SK-N-SH treated with all-trans-retinoic acid at 6 μM for 48 hours (cell line): Measurements from ENCODE around the gene FLNC.

Source experiments
- ATAC-seq: fragments of 200-7000 bp; cut with Tn5 transposase; 3 replicates; pipeline ENCODE4 v1.9.1; 2020; ENCODE audit warnings: mild to moderate bottlenecking, moderate library complexity
- ARNTL ChIP-seq: fragments of 450-650 bp; formaldehyde crosslinking; IDR thresholded peaks from 2 replicates; pipeline ENCODE4 v1.5.0; 2020; ENCODE audit warnings: low read depth, mild to moderate bottlenecking, moderate library complexity, borderline replicate concordance
- BACH2 ChIP-seq: fragments of 250-450 bp; sonication (Bioruptor Pico); IDR thresholded peaks from 2 replicates; pipeline ENCODE4 v1.9.0; 2021; ENCODE audit warnings: mild to moderate bottlenecking, borderline replicate concordance
- CSDC2 ChIP-seq: fragments of 250-450 bp; sonication (Bioruptor Pico); IDR thresholded peaks from 2 replicates; pipeline ENCODE4 v1.5.0; 2020; ENCODE audit warnings: mild to moderate bottlenecking, moderate library complexity
- CSRNP3 ChIP-seq: fragments of 250-450 bp; sonication (Bioruptor Pico); IDR thresholded peaks from 2 replicates; pipeline ENCODE4 v1.5.1; 2021; ENCODE audit warnings: mild to moderate bottlenecking, moderate library complexity
- ESRRG ChIP-seq: fragments of 250-450 bp; sonication (Bioruptor Pico); IDR thresholded peaks from 2 replicates; pipeline ENCODE4 v1.6.1; 2021; ENCODE audit warnings: mild to moderate bottlenecking
- GLIS3 ChIP-seq: fragments of 250-450 bp; sonication (Bioruptor Pico); IDR thresholded peaks from 2 replicates; pipeline ENCODE4 v1.5.0; 2020; ENCODE audit warnings: mild to moderate bottlenecking, moderate library complexity
- ISL1 ChIP-seq: fragments of 250-450 bp; sonication (Bioruptor Pico); IDR thresholded peaks from 2 replicates; pipeline ENCODE4 v2.1.2; 2022; ENCODE audit warnings: mild to moderate bottlenecking, moderate library complexity
- OSR1 ChIP-seq: fragments of 250-450 bp; sonication (Bioruptor Pico); IDR thresholded peaks from 2 replicates; pipeline ENCODE4 v1.8.0; 2022; ENCODE audit warnings: moderate library complexity, mild to moderate bottlenecking, inconsistent platforms
- PATZ1 ChIP-seq: fragments of 250-450 bp; sonication (Bioruptor Pico); IDR thresholded peaks from 2 replicates; pipeline ENCODE4 v1.8.0; 2020; ENCODE audit warnings: mild to moderate bottlenecking, moderate library complexity, borderline replicate concordance
- POU6F1 ChIP-seq: fragments of 250-450 bp; sonication (Bioruptor Pico); IDR thresholded peaks from 2 replicates; pipeline ENCODE4 v1.8.0; 2021; ENCODE audit warnings: low read depth, mild to moderate bottlenecking, moderate library complexity, borderline replicate concordance
- PPARA ChIP-seq: fragments of 250-450 bp; sonication (Bioruptor Pico); IDR thresholded peaks from 2 replicates; pipeline ENCODE4 v1.5.0; 2020; ENCODE audit warnings: mild to moderate bottlenecking, borderline replicate concordance
- RARB ChIP-seq: fragments of 250-450 bp; sonication (Bioruptor Pico); IDR thresholded peaks from 2 replicates; pipeline ENCODE4 v1.8.0; 2021; ENCODE audit warnings: mild to moderate bottlenecking, moderate library complexity
- SNAI2 ChIP-seq: fragments of 250-450 bp; sonication (Bioruptor Pico); IDR thresholded peaks from 2 replicates; pipeline ENCODE4 v1.5.0; 2020; ENCODE audit warnings: mild to moderate bottlenecking, moderate library complexity
- TCF4 ChIP-seq: fragments of 250-450 bp; sonication (Bioruptor Pico); IDR thresholded peaks from 2 replicates; pipeline ENCODE4 v1.8.0; 2021; ENCODE audit warnings: mild to moderate bottlenecking, moderate library complexity, borderline replicate concordance
- TOX ChIP-seq: fragments of 250-450 bp; sonication (Bioruptor Pico); IDR thresholded peaks from 2 replicates; pipeline ENCODE4 v1.8.0; 2021; ENCODE audit warnings: mild to moderate bottlenecking, moderate library complexity, borderline replicate concordance
- ZC3H10 ChIP-seq: fragments of 250-450 bp; sonication (Bioruptor Pico); IDR thresholded peaks from 2 replicates; pipeline ENCODE4 v1.5.1; 2021; ENCODE audit warnings: mild to moderate bottlenecking, moderate library complexity
- ZFP30 ChIP-seq: fragments of 450-650 bp; formaldehyde crosslinking; IDR thresholded peaks from 2 replicates; pipeline ENCODE4 v1.5.0; 2022; ENCODE audit warnings: mild to moderate bottlenecking, moderate library complexity
- ZNF565 ChIP-seq: fragments of 450-650 bp; formaldehyde crosslinking; conservative IDR thresholded peaks from 2 replicates; pipeline ENCODE4 v1.5.0; 2020; ENCODE audit warnings: low read depth, mild to moderate bottlenecking, moderate library complexity
- ZNF70 ChIP-seq: fragments of 450-650 bp; formaldehyde crosslinking; IDR thresholded peaks from 2 replicates; pipeline ENCODE4 v1.5.0; 2020; ENCODE audit warnings: mild to moderate bottlenecking, moderate library complexity
- ZNF8 ChIP-seq: fragments of 450-650 bp; formaldehyde crosslinking; IDR thresholded peaks from 2 replicates; pipeline ENCODE4 v1.5.0; 2020; ENCODE audit warnings: mild to moderate bottlenecking, moderate library complexity
- TF ChIP-seq, protein P1 (sequence below): fragments of 250-450 bp; sonication (Bioruptor Pico); IDR thresholded peaks from 2 replicates; pipeline ENCODE4 v1.5.1; 2020; ENCODE audit warnings: low read depth, mild to moderate bottlenecking, moderate library complexity
- TF ChIP-seq, protein P2 (sequence below): fragments of 250-450 bp; sonication (Bioruptor Pico); IDR thresholded peaks from 2 replicates; pipeline ENCODE4 v1.5.0; 2020; ENCODE audit warnings: mild to moderate bottlenecking, moderate library complexity

FLNC gene

GRCh38 chr7:128842674-128843641, 12.8 kb downstream of the FLNC start:
- ATAC-seq: no peak
- TF ChIP-seq SNAI2 (no peak), ZNF8 (CRISPR knock-in tag) (no peak), ZFP30 (CRISPR knock-in tag) (no peak), BACH2 (no peak), RARB (no peak), ESRRG (CRISPR knock-in tag) (no peak), ARNTL (CRISPR knock-in tag) (no peak), ZNF70 (CRISPR knock-in tag) (no peak), CSDC2 (CRISPR knock-in tag) (no peak), ZC3H10 (CRISPR knock-in tag) (no peak), GLIS3 (CRISPR knock-in tag) (no peak), ISL1 (CRISPR knock-in tag) (no peak), POU6F1 (CRISPR knock-in tag) (no peak), PATZ1 (CRISPR knock-in tag) (no peak), TOX (CRISPR knock-in tag) (no peak), ZNF565 (no peak), CSRNP3 (CRISPR knock-in tag) (no peak)
- TF ChIP-seq, protein P1, sequence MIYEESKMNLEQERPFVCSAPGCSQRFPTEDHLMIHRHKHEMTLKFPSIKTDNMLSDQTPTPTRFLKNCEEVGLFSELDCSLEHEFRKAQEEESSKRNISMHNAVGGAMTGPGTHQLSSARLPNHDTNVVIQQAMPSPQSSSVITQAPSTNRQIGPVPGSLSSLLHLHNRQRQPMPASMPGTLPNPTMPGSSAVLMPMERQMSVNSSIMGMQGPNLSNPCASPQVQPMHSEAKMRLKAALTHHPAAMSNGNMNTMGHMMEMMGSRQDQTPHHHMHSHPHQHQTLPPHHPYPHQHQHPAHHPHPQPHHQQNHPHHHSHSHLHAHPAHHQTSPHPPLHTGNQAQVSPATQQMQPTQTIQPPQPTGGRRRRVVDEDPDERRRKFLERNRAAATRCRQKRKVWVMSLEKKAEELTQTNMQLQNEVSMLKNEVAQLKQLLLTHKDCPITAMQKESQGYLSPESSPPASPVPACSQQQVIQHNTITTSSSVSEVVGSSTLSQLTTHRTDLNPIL: no peak
- TF ChIP-seq, protein P2, sequence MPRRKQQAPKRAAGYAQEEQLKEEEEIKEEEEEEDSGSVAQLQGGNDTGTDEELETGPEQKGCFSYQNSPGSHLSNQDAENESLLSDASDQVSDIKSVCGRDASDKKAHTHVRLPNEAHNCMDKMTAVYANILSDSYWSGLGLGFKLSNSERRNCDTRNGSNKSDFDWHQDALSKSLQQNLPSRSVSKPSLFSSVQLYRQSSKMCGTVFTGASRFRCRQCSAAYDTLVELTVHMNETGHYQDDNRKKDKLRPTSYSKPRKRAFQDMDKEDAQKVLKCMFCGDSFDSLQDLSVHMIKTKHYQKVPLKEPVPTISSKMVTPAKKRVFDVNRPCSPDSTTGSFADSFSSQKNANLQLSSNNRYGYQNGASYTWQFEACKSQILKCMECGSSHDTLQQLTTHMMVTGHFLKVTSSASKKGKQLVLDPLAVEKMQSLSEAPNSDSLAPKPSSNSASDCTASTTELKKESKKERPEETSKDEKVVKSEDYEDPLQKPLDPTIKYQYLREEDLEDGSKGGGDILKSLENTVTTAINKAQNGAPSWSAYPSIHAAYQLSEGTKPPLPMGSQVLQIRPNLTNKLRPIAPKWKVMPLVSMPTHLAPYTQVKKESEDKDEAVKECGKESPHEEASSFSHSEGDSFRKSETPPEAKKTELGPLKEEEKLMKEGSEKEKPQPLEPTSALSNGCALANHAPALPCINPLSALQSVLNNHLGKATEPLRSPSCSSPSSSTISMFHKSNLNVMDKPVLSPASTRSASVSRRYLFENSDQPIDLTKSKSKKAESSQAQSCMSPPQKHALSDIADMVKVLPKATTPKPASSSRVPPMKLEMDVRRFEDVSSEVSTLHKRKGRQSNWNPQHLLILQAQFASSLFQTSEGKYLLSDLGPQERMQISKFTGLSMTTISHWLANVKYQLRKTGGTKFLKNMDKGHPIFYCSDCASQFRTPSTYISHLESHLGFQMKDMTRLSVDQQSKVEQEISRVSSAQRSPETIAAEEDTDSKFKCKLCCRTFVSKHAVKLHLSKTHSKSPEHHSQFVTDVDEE: no peak

DNA sequence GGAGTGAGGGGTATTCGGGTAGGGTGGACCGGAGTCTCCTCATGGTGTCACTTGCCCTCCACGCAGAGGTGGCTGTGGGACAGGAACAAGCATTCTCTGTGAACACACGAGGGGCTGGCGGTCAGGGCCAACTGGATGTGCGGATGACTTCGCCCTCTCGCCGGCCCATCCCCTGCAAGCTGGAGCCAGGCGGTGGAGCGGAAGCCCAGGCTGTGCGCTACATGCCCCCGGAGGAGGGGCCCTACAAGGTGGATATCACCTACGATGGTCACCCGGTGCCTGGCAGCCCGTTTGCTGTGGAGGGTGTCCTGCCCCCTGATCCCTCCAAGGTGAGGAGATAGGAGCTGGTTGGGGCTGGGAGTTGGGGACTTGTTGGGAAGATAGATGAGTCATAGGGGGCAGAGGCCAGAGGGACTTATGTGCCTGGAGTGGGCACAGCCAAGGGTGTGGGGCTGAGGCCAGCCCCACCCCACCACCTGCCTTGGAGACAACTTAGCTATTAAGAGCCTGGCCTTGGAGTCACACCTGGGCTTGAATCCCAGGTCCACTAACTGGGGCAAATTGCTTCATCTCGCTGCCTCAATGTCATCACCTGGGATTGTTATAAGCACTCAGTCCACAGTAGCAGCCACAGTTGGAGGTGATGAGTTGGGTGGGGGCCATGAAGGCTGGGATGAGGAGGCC, 13.9 kb downstream of the FLNC start:
- ATAC-seq: no peak
- TF ChIP-seq SNAI2: no peak
- no peak for TF ChIP-seq OSR1 (CRISPR knock-in tag)
- TF ChIP-seq ISL1 (CRISPR knock-in tag): no peak
- TF ChIP-seq ZNF70 (CRISPR knock-in tag): no peak
- TF ChIP-seq TCF4 (CRISPR knock-in tag): no peak
- TF ChIP-seq PATZ1 (CRISPR knock-in tag): no peak
- no peak for TF ChIP-seq PPARA (CRISPR knock-in tag)
- no peak for TF ChIP-seq ZNF565
- no peak for TF ChIP-seq CSRNP3 (CRISPR knock-in tag)
- TF ChIP-seq BACH2: no peak
- TF ChIP-seq, protein P2: no peak
- TF ChIP-seq GLIS3 (CRISPR knock-in tag): no peak
